GM21360 (cell line): ENCODE measurements around the gene KISS1R.

Experiments
- ATAC-seq: cut with Tn5 transposase; IDR thresholded peaks from one replicate; pipeline ENCODE4 v1.9.1; 2021; ENCODE audit warnings: mild to moderate bottlenecking, moderate library complexity; ENCODE audit not compliant: unreplicated experiment

Gene KISS1R

DNA sequence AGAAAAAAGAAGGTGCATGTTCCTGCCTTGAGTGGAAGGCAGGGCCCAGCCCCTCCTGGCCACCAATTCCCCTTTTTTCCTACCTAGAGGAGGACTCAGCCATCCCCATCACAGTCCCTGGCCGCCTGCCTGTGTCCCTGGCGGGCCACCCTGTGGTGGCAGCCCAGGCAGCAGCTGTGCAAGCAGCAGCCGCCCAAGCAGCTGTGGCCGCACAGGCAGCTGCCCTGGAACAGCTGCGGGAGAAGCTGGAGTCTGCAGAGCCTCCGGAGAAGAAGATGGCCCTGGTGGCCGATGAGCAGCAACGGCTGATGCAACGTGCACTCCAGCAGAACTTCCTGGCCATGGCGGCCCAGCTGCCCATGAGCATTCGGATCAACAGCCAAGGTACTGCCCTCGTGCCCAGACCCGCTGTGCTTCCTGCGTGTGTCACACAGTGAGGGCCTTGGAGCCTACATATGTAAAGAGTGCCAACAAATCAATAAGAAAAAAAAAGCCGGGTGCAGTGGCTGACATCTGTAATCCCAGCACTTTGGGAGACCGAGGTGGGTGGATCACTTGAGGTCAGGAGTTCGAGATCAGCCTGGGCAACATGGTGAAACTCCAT, 49.5 kb downstream of the KISS1R start:
- ATAC-seq: no peak
